ENCODE results near the gene GRAMD1B. TPM values are rescaled to one million over a fixed set of nuclear protein-coding genes. Genes with fewer than 3 reads are reported as not detected.

The GRAMD1B gene
- total RNA-seq, 3 donors from 2014 or later: 2.0 to 10.2 (median 8.2) TPM

DNA sequence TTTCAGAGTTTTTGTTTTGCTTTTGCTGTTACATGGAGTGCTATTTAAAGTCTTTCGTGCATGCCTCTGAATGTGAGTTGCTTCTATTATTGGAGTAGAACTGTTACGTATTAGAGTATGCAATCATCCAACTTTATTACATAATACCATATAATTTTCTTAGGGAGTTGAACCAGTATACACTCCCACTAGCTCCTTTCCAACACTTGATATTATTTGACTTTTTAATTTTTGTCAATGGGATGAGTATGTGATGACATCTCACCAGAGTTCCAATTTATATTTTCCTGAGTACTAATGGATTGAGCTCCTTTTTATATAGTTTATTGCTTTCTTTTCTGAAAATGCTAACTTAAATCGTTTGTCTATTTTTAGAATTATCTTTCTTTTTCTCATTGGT lies 90.9 kb downstream of the GRAMD1B start:
- H3K4me1 ChIP-seq: no peaks in the 10 kb centered on the region
- no peak for DNase-seq (ENCODE audit: low spot score in 2 of 2)
- TF ChIP-seq POLR2AphosphoS5 (IDR thresholded peaks at IDR 0.05) (no peak), POLR2A (IDR thresholded peaks at IDR 0.05) (no peak), CTCF (IDR thresholded peaks at IDR 0.05) (no peak)
- no peaks in the 10 kb centered on the region for H3K9me3 ChIP-seq
- H3K27ac ChIP-seq: no peak overlapping the region
- intact Hi-C loops (cut with DNase I; ENCODE audit: low total_unique reads): no loop called here
- no peak overlapping the region for H3K4me3 ChIP-seq
- no peaks in the 10 kb centered on the region for H3K36me3 ChIP-seq
- no peaks in the 10 kb centered on the region for H3K27me3 ChIP-seq

GRCh38 chr11:123521930-123522329 lies 91.9 kb downstream of the GRAMD1B start:
- H3K27ac ChIP-seq: no peak overlapping the region
- H3K27me3 ChIP-seq: no peaks in the 10 kb centered on the region
- H3K36me3 ChIP-seq: no peaks in the 10 kb centered on the region
- no peak for DNase-seq (ENCODE audit: low spot score in 2 of 2)
- TF ChIP-seq CTCF (IDR thresholded peaks at IDR 0.05) (no peak), POLR2A (IDR thresholded peaks at IDR 0.05) (no peak), POLR2AphosphoS5 (IDR thresholded peaks at IDR 0.05) (no peak)
- H3K9me3 ChIP-seq: no peaks in the 10 kb centered on the region
- no peaks in the 10 kb centered on the region for H3K4me1 ChIP-seq
- intact Hi-C loops (cut with DNase I; ENCODE audit: low total_unique reads): no loop called here
- no peak overlapping the region for H3K4me3 ChIP-seq

DNA sequence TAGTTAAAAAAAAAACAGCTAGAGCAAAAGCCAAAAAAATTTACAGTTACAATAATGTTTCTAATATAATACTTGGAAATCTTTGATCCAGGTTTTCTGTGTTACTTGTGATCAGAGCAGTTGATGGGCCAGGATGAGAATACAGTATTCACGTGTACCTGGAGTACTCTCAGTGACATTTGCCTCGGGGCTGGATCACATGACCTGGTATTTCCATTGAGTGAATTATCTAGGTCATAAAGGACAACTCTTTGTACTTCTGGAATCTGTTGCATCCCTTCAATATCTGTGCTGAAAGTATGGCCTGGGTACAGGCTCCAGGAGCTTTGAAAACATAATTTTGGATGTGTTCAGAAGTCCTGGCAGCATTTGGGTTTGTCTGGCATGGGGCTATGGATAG lies 93.5 kb downstream of the GRAMD1B start:
- Histone ChIP-seq H3K9me3 (no peaks in the 10 kb centered on the region), H3K4me1 (no peaks in the 10 kb centered on the region), H3K36me3 (no peaks in the 10 kb centered on the region), H3K4me3 (no peak overlapping the region), H3K27me3 (no peaks in the 10 kb centered on the region), H3K27ac (no peak overlapping the region)
- intact Hi-C loops (cut with DNase I; ENCODE audit: low total_unique reads): no loop called here
- no peak for TF ChIP-seq POLR2A (IDR thresholded peaks at IDR 0.05)
- TF ChIP-seq CTCF (IDR thresholded peaks at IDR 0.05): no peak
- no peak for TF ChIP-seq POLR2AphosphoS5 (IDR thresholded peaks at IDR 0.05)
- no peak for DNase-seq (ENCODE audit: low spot score in 2 of 2)

GRCh38 chr11:123525097-123525496 lies 95.0 kb downstream of the GRAMD1B start:
- Histone ChIP-seq H3K36me3 (no peaks in the 10 kb centered on the region), H3K27me3 (no peaks in the 10 kb centered on the region), H3K27ac (no peak overlapping the region), H3K4me1 (no peaks in the 10 kb centered on the region), H3K9me3 (no peaks in the 10 kb centered on the region), H3K4me3 (peak overlapping the region in 2 of 3 donors; percentile 38 to 52)
- TF ChIP-seq POLR2AphosphoS5 (IDR thresholded peaks at IDR 0.05): no peak
- no peak for TF ChIP-seq POLR2A (IDR thresholded peaks at IDR 0.05)
- TF ChIP-seq CTCF (IDR thresholded peaks at IDR 0.05): no peak
- no peak for DNase-seq (ENCODE audit: low spot score in 2 of 2)
- intact Hi-C loops (cut with DNase I; ENCODE audit: low total_unique reads): no loop called here

DNA sequence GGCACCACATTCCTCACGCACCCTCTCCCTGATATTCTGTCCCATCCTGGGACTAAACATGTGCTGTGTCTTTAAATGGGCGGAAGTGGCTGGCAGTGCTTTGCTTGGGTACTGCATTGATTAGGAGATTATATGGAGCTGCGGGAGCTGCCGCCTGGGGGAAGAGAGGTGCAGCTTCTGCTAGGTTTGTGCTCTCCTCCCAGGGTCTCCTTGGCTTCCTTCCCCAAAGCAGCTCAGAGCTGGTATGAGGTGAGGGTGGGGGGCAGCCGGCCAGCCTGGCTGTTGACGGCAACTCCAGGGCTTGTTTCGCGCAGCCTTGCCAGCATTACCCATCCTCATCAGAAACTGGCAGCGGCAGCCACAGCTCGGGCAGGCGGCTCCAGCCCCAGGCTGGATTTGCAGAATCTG lies 95.4 kb downstream of the GRAMD1B start:
- H3K9me3 ChIP-seq: no peaks in the 10 kb centered on the region
- no peaks in the 10 kb centered on the region for H3K4me1 ChIP-seq
- TF ChIP-seq POLR2A (IDR thresholded peaks at IDR 0.05): no peak
- no peak for TF ChIP-seq POLR2AphosphoS5 (IDR thresholded peaks at IDR 0.05)
- no peak for DNase-seq (ENCODE audit: low spot score in 2 of 2)
- H3K4me3 ChIP-seq: peak overlapping the region in 2 of 3 donors; percentile 38 to 52
- intact Hi-C loops (cut with DNase I; ENCODE audit: low total_unique reads): no loop called here
- no peak overlapping the region for H3K27ac ChIP-seq
- no peaks in the 10 kb centered on the region for H3K36me3 ChIP-seq
- H3K27me3 ChIP-seq: no peaks in the 10 kb centered on the region

Measured in breast epithelium (tissue), 4 donors.